Islet of Langerhans (tissue), 1 donor: Measurements from ENCODE around the gene OSBPL10.

Experiments
- FAIRE-seq: peaks from one replicate; lab custom pipeline; 2011; peaks lifted over from hg19 to GRCh38; lab: Jason Lieb, UNC

OSBPL10 gene

DNA sequence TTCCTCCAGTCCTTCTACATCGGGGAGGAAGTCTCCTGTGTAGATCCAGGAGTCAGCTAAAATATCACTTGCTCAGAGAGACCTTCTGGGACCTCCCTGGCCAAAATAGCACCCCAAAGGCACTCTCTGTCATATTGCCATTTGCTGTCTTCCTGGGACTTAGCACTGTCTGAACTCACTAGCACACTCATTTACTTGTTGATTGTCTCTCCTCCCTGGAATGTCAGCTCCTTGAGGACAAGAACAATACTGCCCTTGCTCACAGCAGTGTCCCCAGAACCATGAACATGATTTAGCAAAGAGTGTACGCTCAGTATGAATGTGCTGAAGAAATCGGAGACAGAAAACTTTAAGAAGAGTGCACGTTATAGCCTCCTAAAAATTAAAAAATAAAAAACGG, 245.4 kb downstream of the OSBPL10 start:
- FAIRE-seq: no peak

DNA sequence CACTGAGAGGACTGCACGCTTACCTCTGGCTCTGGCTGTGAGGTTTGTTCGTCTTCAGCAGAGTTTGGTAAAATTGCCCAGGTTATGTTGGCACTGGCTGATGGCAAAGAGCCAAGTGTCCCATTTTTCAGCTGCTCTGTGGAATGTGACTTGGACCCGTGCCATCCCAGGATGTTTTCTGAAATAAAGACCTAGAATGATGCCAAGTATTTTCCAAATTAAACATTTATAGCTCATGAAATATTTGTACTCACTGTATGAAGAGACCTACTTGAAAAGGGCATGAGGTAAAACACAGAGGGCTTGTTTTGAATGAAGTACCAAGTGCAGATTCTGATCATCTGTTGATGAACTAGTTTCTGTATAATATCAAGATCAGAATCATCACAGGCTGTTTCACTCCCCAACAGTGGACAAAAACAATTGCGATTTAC, 247.8 kb downstream of the OSBPL10 start:
- no peak for FAIRE-seq

DNA sequence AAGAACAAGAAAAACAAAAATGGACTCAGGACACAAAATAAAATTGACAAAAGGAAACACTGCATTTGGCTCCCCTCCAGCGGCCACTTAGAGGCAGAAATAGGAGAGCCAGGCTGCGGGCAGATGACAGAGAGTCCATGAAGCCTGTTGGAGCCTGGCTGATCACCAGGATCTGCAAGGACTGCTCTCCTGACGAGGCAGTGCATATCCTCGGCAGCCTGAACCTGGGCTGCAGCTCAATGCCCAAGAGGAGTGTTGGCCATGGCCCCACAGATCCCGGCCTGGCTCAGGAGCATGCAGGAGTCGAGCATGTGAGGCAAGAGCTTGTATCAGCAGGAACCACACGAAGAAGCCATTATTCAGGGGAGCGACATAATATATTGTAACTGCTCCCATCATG, 248.5 kb downstream of the OSBPL10 start:
- FAIRE-seq: no peak

DNA sequence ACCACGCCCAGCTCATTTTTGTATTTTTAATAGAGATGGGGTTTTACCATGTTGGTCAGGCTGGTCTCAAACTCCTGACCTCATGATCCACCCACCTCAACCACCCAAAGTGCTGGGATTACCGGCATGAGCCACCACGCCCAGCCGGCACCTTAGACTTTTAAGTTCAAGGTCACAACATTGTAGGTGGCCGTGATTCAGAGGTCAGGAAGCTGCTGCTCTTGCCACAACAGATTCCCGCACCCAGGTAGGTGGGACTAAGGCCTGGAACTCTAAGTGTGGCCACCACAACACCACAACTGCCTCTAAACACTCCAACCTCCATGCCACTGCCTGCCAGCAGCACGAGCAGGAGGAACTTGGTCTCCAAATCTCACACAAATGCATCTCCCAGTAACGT, 251.5 kb downstream of the OSBPL10 start:
- FAIRE-seq: no peak

- FAIRE-seq: no peak
Measured at GRCh38 chr3:31729082-31729481, 252.0 kb downstream of the OSBPL10 start.

DNA sequence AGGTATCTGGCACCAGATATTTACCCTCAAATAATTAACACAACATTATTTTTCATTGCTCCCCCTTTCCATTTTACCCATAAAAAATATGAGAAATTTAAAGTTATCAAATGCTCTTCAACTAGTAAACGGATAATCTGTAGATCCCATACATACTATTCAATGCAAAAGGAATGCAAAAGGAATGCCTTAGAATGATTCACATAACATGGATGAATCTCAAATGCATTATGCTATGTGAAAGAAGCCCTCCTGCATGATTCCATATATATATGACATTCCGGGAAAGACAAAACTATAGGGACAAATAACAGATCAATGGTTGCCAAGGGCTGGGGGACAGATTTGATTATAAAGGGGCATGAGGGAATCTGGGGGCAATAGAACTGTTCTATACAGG, 252.7 kb downstream of the OSBPL10 start:
- no peak for FAIRE-seq

GRCh38 chr3:31725976-31726375, 255.1 kb downstream of the OSBPL10 start:
- FAIRE-seq: no peak

- FAIRE-seq: no peak
Measured at GRCh38 chr3:31725568-31725967, 255.5 kb downstream of the OSBPL10 start.

GRCh38 chr3:31724651-31725050, 256.4 kb downstream of the OSBPL10 start:
- FAIRE-seq: no peak

- no peak for FAIRE-seq
Measured at GRCh38 chr3:31724116-31724515, 256.9 kb downstream of the OSBPL10 start.

DNA sequence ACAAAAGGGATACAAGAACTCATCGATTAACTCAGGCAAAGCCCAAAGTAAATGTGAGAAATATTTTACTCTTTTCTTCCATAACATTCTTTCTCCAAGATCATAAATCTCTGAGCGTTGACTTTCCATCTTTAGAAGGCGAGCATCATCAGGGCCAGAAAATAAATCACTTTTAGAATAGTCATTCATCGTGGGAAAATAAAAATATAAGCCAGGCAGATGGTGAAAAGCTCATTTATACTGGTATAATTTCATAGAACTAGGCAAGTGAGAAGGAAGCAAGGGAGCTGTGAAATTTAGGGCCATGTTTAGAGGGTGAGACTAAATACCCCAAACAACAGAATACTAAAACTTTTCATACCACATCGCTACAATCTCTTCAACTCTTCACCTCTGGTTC, 257.4 kb downstream of the OSBPL10 start:
- no peak for FAIRE-seq

DNA sequence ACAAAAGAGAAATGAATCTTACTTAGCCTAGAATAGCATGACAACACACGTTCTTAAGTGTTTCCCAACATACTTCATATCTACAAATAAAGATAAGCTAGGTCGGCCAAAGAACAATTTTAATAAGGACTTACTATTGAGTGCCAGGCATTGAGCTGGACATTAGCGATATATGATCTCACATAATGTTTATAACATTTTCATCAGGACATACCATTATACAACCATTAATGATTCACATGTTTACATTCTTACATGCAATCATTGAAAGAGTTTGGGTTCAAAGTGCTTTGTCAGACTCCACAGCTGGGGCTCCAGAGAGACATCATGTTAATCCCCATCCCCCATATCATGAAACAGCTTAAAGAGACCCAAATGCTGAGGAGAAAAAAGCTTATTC, 259.4 kb downstream of the OSBPL10 start:
- no peak for FAIRE-seq

DNA sequence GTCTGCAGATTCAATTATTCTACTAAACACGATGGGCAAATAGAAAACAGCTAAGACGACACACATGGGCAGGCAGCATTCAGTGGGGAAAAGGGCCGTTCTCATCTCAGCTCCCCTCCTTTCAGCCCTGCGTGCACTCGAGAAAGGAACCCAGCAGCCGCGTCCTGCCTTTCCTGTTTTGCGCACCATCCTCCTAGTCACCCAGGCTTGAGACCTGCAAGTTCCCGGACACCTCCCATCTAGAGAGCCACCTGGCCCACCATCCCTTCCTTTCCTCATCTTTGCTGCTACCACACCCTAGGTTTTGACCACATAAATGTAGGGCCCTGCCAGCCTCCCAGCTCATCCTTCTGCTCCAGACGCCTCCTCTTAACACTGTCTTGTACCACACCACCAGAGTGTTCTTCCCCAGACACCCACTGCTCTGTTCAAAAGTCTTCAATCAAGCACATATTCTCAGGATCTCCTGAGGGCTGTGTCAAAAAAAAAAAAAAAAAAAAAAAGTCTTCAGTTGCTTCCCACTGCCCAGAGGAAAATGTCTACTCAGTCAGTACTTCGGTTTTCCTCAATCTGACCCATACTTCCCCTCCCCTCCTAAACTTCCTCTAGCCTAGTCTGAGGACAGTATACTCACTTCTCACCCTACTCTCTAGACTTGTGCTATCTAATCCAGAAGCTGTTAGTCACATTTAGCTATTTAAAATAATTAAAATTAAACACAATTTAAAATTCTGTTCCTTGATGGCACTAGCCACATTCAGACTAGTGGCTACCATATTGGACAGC, 266.4 kb downstream of the OSBPL10 start:
- FAIRE-seq: no peak

GRCh38 chr3:31713816-31714215, 267.2 kb downstream of the OSBPL10 start:
- no peak for FAIRE-seq

DNA sequence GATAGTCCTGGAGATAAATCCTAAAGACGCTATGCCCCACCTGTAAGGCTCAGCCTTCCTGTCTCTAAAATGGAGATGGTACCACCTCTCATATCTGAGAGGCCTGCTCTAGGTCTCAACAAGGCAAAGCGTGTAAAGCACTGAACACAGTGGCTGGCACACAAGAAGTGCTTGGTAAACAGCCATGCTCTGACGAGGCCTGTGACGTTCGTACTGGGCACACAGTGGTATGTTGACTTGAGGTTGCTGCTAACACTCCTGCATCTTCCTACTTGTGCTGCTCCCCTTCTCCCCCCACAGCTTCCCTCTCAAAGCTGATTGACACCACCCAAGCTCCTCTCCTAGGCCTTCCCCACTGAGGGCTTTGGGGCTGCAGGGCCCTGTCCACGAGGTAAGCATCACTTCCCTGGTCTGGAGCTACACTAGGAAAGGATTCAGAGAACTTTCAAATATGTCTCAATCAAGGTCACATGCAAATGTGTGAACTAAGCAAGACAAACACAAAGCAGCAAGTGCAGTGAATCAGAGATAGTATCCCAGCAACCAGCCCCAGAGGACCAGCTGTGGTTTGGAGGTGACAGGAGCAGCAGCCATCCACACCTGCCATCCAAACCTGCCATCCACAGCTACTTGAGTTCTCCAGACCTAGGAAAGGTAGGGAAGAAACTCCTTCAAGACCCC, 270.8 kb downstream of the OSBPL10 start:
- peak; percentile 89 for FAIRE-seq

- FAIRE-seq: no peak
Measured at GRCh38 chr3:31709526-31709925, 271.5 kb downstream of the OSBPL10 start.

DNA sequence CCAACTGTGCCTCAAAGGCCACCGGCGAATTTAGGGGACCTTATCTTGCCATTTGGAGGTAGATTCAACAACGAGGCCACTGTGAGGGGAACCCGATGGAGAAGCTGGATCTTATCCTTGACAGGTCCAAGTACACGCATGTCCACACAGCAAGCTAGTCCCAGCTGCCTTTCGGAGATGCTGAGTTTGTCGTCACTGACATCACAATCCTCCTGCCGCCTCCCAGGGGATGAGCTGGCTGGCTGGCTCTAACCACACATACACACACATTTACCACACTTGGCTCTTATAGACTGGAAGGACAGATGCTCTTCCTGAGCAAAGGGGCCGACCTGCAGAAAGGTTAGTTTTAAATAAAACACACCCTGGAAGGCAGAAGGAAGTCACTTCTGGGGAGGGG, 272.1 kb downstream of the OSBPL10 start:
- FAIRE-seq: no peak

- FAIRE-seq: no peak
Measured at GRCh38 chr3:31707286-31707685, 273.8 kb downstream of the OSBPL10 start.

DNA sequence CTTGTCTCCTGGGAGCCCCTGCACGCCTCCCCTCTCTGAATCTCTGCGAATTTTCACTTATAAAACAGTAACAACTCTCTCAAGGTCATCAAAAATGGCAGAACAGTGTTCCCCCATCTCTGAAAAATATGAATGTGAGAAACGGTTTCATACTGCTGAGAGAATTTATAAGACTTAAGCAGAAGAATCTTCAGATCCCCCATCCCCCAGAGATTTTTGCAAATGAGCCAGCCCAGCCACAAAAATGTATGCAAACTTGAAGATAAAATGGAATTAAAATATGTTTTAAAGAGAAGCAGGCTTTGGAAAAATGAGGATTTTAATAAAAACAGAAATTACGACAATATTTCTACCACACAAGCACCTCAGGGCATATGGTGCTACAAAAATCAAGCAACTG, 275.3 kb downstream of the OSBPL10 start:
- FAIRE-seq: no peak

DNA sequence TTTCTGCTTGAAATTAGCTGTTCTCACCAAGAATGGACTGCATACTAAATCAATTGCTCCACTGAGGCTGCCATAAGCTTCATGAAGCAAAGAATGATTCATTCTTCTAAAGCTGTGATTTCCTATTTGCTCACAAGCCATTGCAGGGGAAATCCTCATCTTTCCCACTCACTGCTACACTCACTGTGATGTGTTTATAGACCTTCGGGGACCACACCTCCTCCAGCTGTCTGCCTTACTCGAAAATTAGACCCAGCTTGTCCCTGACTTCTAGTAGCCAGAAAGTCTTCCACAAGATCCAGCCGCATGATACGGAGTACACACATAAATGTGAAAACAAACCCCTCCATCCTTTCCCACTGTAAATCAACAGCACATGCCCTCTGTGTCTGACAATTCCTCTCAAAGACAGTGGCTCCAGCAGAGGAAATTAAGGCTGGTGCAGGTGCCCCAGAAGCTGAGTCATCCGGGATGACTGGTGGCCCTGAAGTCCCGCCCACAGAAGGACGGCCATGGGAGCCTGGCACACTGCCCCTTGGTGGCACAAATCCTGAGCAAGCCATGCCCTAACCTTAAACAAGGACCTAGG, 276.4 kb downstream of the OSBPL10 start:
- FAIRE-seq: peak; percentile 85

GRCh38 chr3:31704156-31704555, 276.9 kb downstream of the OSBPL10 start:
- FAIRE-seq: no peak

DNA sequence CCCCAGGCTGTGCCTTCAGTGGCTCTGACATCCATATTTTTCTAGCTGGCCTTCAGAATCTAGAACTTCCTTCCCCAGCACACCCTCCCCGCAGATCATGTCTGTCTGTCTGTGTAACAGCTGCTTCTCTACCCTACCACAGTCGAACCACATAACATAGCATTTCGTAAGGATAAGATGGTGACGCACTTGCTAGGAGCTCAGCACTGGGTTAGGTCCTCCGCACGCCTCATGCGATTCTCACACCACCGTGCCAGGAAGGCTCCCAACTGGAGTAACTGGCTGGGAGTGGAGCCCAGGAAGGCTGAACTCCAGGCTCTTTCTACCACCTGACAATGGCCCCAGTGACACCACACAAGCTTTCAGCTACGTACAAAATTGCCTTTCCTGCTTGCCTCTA, 279.8 kb downstream of the OSBPL10 start:
- FAIRE-seq: no peak

DNA sequence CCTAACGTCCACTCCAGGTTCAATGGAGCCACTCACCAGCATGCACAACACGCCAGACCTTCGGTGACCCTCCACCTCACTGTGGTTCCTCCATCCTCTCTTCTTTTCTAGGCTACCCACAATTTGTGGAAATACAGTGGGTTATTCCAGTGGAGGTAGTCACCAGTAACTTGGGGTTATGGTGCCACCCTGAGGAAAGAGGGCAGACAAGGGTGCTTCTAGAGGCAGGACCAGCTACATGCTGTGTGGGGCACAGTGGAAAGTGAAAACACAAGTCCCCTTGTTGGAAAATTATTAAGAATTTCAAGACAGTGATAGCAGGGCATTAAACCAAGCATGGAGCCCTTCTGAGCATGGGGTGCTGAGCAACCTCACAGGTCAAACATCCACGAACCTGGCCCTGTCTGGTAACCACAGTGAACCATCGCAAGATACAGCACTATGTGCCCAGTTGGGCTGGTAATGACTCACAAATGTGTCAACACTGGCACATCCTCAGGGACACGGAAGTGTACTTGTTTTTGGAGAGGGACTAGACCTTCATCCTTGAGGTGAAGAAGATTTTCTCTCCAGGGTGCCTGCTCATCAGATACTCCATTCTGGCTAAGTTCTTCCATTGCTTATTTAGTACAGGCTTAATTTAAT, 281.6 kb downstream of the OSBPL10 start:
- FAIRE-seq: no peak
